ENCODE measurements around the gene UBE2E3. TPM values are rescaled to one million over a fixed set of nuclear protein-coding genes. Genes with fewer than 3 reads are reported as not detected.

Gene UBE2E3
- total and polyA plus RNA-seq, 2 experiments from 2014 or later, result 111 to 112 TPM

GRCh38 chr2:181004647-181005325 is 24.4 kb downstream of the UBE2E3 start:
- no peak overlapping the region for H3K4me3 ChIP-seq
- Mint-ChIP-seq H3K4me1 (peaks cover 45% of the 10 kb centered on the region), H3K27ac (no peak overlapping the region), H3K27me3 (ENCODE audit: insufficient read depth, low read depth, poor library complexity) (no peaks in the 10 kb centered on the region), H3K36me3 (ENCODE audit: low read depth) (no peaks in the 10 kb centered on the region; the same call in 2 of the 3 replicates), H3K4me3 (no peak overlapping the region), H3K9me3 (no peaks in the 10 kb centered on the region)
- no peak overlapping the region for H3K4me2 ChIP-seq
- peaks cover under 1% of the 10 kb centered on the region; the same call in 1 of the 2 replicates for H3K36me3 ChIP-seq (ENCODE audit: insufficient read depth)
- 0 out of 2 replicates have a peak, but pooled peaks cover 13% of the 10 kb centered on the region for H4K20me1 ChIP-seq (replicated peaks; ENCODE audit: insufficient read depth)
- ATAC-seq, result no peak
- no peak for DNase-seq (ENCODE audit: low spot score)
- H3K4me1 ChIP-seq (ENCODE audit: insufficient read depth), result peaks cover 29% of the 10 kb centered on the region
- H2AFZ ChIP-seq, result no peak overlapping the region
- no peaks in the 10 kb centered on the region for H3F3A ChIP-seq (replicated peaks; ENCODE audit: low read depth)
- TF ChIP-seq CREB1 (CRISPR knock-in tag; IDR thresholded peaks at IDR 0.05; ENCODE audit: low read depth), result no peak
- TF ChIP-seq REST (IDR thresholded peaks at IDR 0.05; ENCODE audit: unreplicated experiment), result no peak
- TF ChIP-seq ZNF462 (CRISPR knock-in tag; IDR thresholded peaks at IDR 0.05), result no peak
- no peak for TF ChIP-seq ZNF331 (CRISPR knock-in tag; IDR thresholded peaks at IDR 0.05; ENCODE audit: low read depth)
- no peak for TF ChIP-seq NANOG (IDR thresholded peaks at IDR 0.05; ENCODE audit: borderline replicate concordance)
- no peak for TF ChIP-seq STAT1 (IDR thresholded peaks at IDR 0.05; ENCODE audit: unreplicated experiment)
- no peak for TF ChIP-seq ZNF114 (CRISPR knock-in tag; IDR thresholded peaks at IDR 0.05)
- TF ChIP-seq ETS1 (IDR thresholded peaks at IDR 0.05), result no peak
- no peak for TF ChIP-seq POLR2AphosphoS5 (IDR thresholded peaks at IDR 0.05; ENCODE audit: low read depth)
- TF ChIP-seq JUNB (IDR thresholded peaks at IDR 0.05; ENCODE audit: unreplicated experiment), result no peak
- no peak for TF ChIP-seq EZH2phosphoT487 (IDR thresholded peaks at IDR 0.05; ENCODE audit: unreplicated experiment)
- no peak for TF ChIP-seq EZH2 (IDR thresholded peaks at IDR 0.05; ENCODE audit: low read depth, unreplicated experiment)
- no peak for TF ChIP-seq CTCF (conservative IDR thresholded peaks at IDR 0.05; ENCODE audit: low read depth in 2 of 2)
- no peaks in the 10 kb centered on the region for H3K9me2 ChIP-seq (ENCODE audit: insufficient read depth)
- no peaks in the 10 kb centered on the region for H3K27me3 ChIP-seq (ENCODE audit: insufficient read depth)
- H3K27ac ChIP-seq (ENCODE audit: low read depth), result no peak overlapping the region
- H3K79me2 ChIP-seq (replicated peaks; ENCODE audit: insufficient read depth), result peaks cover 100% of the 10 kb centered on the region

Measured in GM23338 (cell line).